GM23248 (cell line): ENCODE data around the gene RAPGEF4. TPM values are rescaled to one million over a fixed set of nuclear protein-coding genes. Genes with fewer than 3 reads are reported as not detected.
A peak's percentile ranks its signal among the peaks of the same experiment; 100 is the strongest.

Experiments
- DNase-seq: peaks from one replicate; pipeline ENCODE4 v3.0.0-alpha.2; 2015
- H2AFZ ChIP-seq: fragments of 200-600 bp; sonication (generic); 2 replicates; pipeline ENCODE4 v1.6.1; 2016; ENCODE audit warnings: antibody characterized with exemption
- H3F3A ChIP-seq: fragments of 200-600 bp; sonication (generic); 2 replicates; pipeline ENCODE4 v1.6.1; 2016; ENCODE audit warnings: mild to moderate bottlenecking, antibody characterized with exemption, mixed run types; ENCODE audit not compliant: insufficient read depth
- H3K27ac ChIP-seq: fragments of 200-600 bp; sonication (generic); 2 replicates; pipeline ENCODE4 v1.5.1; 2016; ENCODE audit warnings: mild to moderate bottlenecking
- H3K27me3 ChIP-seq: fragments of 200-600 bp; sonication (generic); replicated peaks from 2 replicates; pipeline ENCODE4 v1.6.1; 2016; ENCODE audit warnings: mild to moderate bottlenecking; ENCODE audit not compliant: insufficient read depth
- H3K36me3 ChIP-seq: fragments of 200-600 bp; sonication (generic); 2 replicates; pipeline ENCODE4 v1.6.1; 2016; ENCODE audit warnings: low read depth, mild to moderate bottlenecking
- H3K4me1 ChIP-seq: fragments of 200-600 bp; sonication (generic); 2 replicates; pipeline ENCODE4 v1.6.1; 2016; ENCODE audit warnings: mild to moderate bottlenecking; ENCODE audit not compliant: insufficient read depth
- H3K4me2 ChIP-seq: fragments of 200-600 bp; sonication (generic); one replicate; pipeline ENCODE4 v1.6.1; 2016; ENCODE audit warnings: mild to moderate bottlenecking; ENCODE audit not compliant: unreplicated experiment
- H3K4me3 ChIP-seq: fragments of 200-600 bp; sonication (generic); 2 replicates; pipeline ENCODE4 v1.5.1; 2016; ENCODE audit warnings: mild to moderate bottlenecking
- H3K79me2 ChIP-seq: fragments of 200-600 bp; sonication (generic); 2 replicates; pipeline ENCODE4 v1.6.1; 2016; ENCODE audit warnings: mild to moderate bottlenecking; ENCODE audit not compliant: insufficient read depth
- H3K9ac ChIP-seq: fragments of 200-600 bp; sonication (generic); 2 replicates; pipeline ENCODE4 v1.6.1; 2016; ENCODE audit warnings: mild to moderate bottlenecking
- H3K9me2 ChIP-seq: fragments of 200-600 bp; sonication (generic); 2 replicates; pipeline ENCODE4 v1.6.1; 2016; ENCODE audit warnings: mixed run types, mild to moderate bottlenecking, moderate library complexity; ENCODE audit not compliant: insufficient read depth
- H3K9me3 ChIP-seq: fragments of 200-600 bp; sonication (generic); one replicate; pipeline ENCODE4 v1.6.1; 2017; ENCODE audit warnings: low read depth
- H4K20me1 ChIP-seq: fragments of 200-600 bp; sonication (generic); 2 replicates; pipeline ENCODE4 v1.6.0; 2016; ENCODE audit not compliant: insufficient read depth
- EZH2 ChIP-seq: fragments of 200-600 bp; sonication (generic); IDR thresholded peaks from 2 replicates; pipeline ENCODE4 v1.6.1; 2018; ENCODE audit warnings: antibody characterized with exemption, mild to moderate bottlenecking; ENCODE audit not compliant: insufficient read depth, poor library complexity, severe bottlenecking
- EZH2phosphoT487 ChIP-seq: fragments of 200-600 bp; sonication (generic); IDR thresholded peaks from 2 replicates; pipeline ENCODE4 v1.6.1; 2018; ENCODE audit warnings: antibody characterized with exemption, moderate library complexity, mild to moderate bottlenecking, low read depth; ENCODE audit not compliant: insufficient read depth
- WGBS, 2 experiments: methylation state at CpG; one replicate each; pipeline ENCODE4 v1.1.6; 2015 to 2017; ENCODE audit warnings: low lambda C conversion rate in 2 of 2, low coverage in 1 of 2; ENCODE audit errors: missing lambda C conversion rate in 2 of 2; 5-methylcytosine and 5-hydroxymethylcytosine counted together
- in situ Hi-C: fragments of 300-500 bp; cut with MboI; formaldehyde crosslinking; loops from 2 replicates; pipeline ENCODE4 v1.15.0; 2020
- polyA plus RNA-seq: library from polyadenylated mRNA; unstranded; fragments of >200 nt; fragmentation: Nextera tagmentation; extraction: Ambion mirVana; gene quantifications from 2 replicates; pipeline ENCODE4 v1.2.1, GENCODE V29; 2016
- total RNA-seq: library from RNA; depleted of rRNA; stranded (reverse); fragments of >200 nt; shearing (Covaris generic); gene quantifications from 2 replicates; pipeline ENCODE4 v1.2.3, GENCODE V29; 2014

Gene RAPGEF4
- total and polyA plus RNA-seq, 2 experiments from 2014 or later: 2.2 TPM; not detected in 1

- Histone ChIP-seq H2AFZ (no peak overlapping the region), H3K36me3 (no peaks in the 10 kb centered on the region), H4K20me1 (no peaks in the 10 kb centered on the region), H3K79me2 (no peaks in the 10 kb centered on the region), H3K9me3 (no peaks in the 10 kb centered on the region), H3K4me1 (peaks cover 28% of the 10 kb centered on the region), H3K9me2 (no peaks in the 10 kb centered on the region), H3F3A (peaks cover 9% of the 10 kb centered on the region), H3K9ac (no peak overlapping the region), H3K4me3 (no peak overlapping the region), H3K4me2 (no peak overlapping the region), H3K27me3 (no peaks in the 10 kb centered on the region), H3K27ac (no peak overlapping the region)
- no peak for DNase-seq
- no peak for TF ChIP-seq EZH2phosphoT487
- no peak for TF ChIP-seq EZH2
- in situ Hi-C loops: no loop called here
Measured at GRCh38 chr2:172950565-172950964, 214.9 kb downstream of the RAPGEF4 start.

- H3K27me3 ChIP-seq: no peaks in the 10 kb centered on the region
- in situ Hi-C loops: no loop called here
- no peak for TF ChIP-seq EZH2phosphoT487
- no peaks in the 10 kb centered on the region for H3K9me2 ChIP-seq
- no peak for DNase-seq
- no peak overlapping the region for H3K9ac ChIP-seq
- no peak overlapping the region for H3K4me2 ChIP-seq
- H3K27ac ChIP-seq: no peak overlapping the region
- H3K36me3 ChIP-seq: no peaks in the 10 kb centered on the region
- no peaks in the 10 kb centered on the region for H3K9me3 ChIP-seq
- peaks cover 28% of the 10 kb centered on the region for H3K4me1 ChIP-seq
- no peak overlapping the region for H2AFZ ChIP-seq
- no peak overlapping the region for H3K4me3 ChIP-seq
- H3F3A ChIP-seq: peaks cover 9% of the 10 kb centered on the region
- no peaks in the 10 kb centered on the region for H3K79me2 ChIP-seq
- no peaks in the 10 kb centered on the region for H4K20me1 ChIP-seq
- WGBS, 2 experiments: 86 to 90% methylated on average over 2 of the region's 2 CpGs
Measured at GRCh38 chr2:172951554-172951953, 215.9 kb downstream of the RAPGEF4 start.

GRCh38 chr2:172953411-172953810, 217.8 kb downstream of the RAPGEF4 start:
- H3K4me1 ChIP-seq: peaks cover 18% of the 10 kb centered on the region
- in situ Hi-C loops: no loop called here
- no peak overlapping the region for H2AFZ ChIP-seq
- no peaks in the 10 kb centered on the region for H3K27me3 ChIP-seq
- H4K20me1 ChIP-seq: no peaks in the 10 kb centered on the region
- H3K36me3 ChIP-seq: no peaks in the 10 kb centered on the region
- no peak overlapping the region for H3K9ac ChIP-seq
- H3K9me3 ChIP-seq: no peaks in the 10 kb centered on the region
- no peaks in the 10 kb centered on the region for H3K79me2 ChIP-seq
- no peak for TF ChIP-seq EZH2phosphoT487
- TF ChIP-seq EZH2: no peak
- 32 to 53% methylated on average over 1 of the region's 1 CpG for WGBS, 2 experiments
- H3K4me2 ChIP-seq: peak overlapping the region; percentile 67
- H3K9me2 ChIP-seq: no peaks in the 10 kb centered on the region
- H3F3A ChIP-seq: peaks cover 9% of the 10 kb centered on the region
- peak; percentile 52 for DNase-seq
- H3K4me3 ChIP-seq: no peak overlapping the region
- peak overlapping the region; percentile 65; the same call in 1 of the 2 replicates for H3K27ac ChIP-seq

GRCh38 chr2:172953970-172954852, 218.6 kb downstream of the RAPGEF4 start:
- Histone ChIP-seq H3K27ac (peak overlapping the region; percentile 65), H3K4me3 (peak overlapping the region; percentile 32; the same call in 1 of the 2 replicates), H3K27me3 (no peaks in the 10 kb centered on the region), H3K9me2 (no peaks in the 10 kb centered on the region), H3K4me2 (peak overlapping the region; percentile 67), H3K36me3 (no peaks in the 10 kb centered on the region), H3K79me2 (no peaks in the 10 kb centered on the region), H3K9me3 (no peaks in the 10 kb centered on the region), H4K20me1 (no peaks in the 10 kb centered on the region), H3K9ac (no peak overlapping the region), H3F3A (peaks cover 9% of the 10 kb centered on the region), H2AFZ (peak overlapping the region; percentile 61), H3K4me1 (peaks cover 18% of the 10 kb centered on the region)
- 64% methylated on average over 5 of the region's 5 CpGs for WGBS, 2 experiments
- in situ Hi-C loops: no loop called here
- no peak for TF ChIP-seq EZH2phosphoT487
- TF ChIP-seq EZH2: no peak
- peak; percentile 62 for DNase-seq
